ENCODE data around the gene CBLN3.

GRCh38 chr14:24434676-24435075 lies 5.2 kb upstream of the CBLN3 start:
- TF ChIP-seq CTCF (IDR thresholded peaks at IDR 0.05) (no peak), POLR2A (IDR thresholded peaks at IDR 0.05) (no peak)

All from tibial nerve (tissue), 3 donors.